GM18499 (cell line): ENCODE results near the gene EEF1AKMT3.

Source experiments
- ATAC-seq: cut with Tn5 transposase; IDR thresholded peaks from one replicate; pipeline ENCODE4 v1.9.1; 2021; ENCODE audit warnings: moderate number of reproducible peaks; ENCODE audit not compliant: insufficient read depth, unreplicated experiment

The EEF1AKMT3 gene

DNA sequence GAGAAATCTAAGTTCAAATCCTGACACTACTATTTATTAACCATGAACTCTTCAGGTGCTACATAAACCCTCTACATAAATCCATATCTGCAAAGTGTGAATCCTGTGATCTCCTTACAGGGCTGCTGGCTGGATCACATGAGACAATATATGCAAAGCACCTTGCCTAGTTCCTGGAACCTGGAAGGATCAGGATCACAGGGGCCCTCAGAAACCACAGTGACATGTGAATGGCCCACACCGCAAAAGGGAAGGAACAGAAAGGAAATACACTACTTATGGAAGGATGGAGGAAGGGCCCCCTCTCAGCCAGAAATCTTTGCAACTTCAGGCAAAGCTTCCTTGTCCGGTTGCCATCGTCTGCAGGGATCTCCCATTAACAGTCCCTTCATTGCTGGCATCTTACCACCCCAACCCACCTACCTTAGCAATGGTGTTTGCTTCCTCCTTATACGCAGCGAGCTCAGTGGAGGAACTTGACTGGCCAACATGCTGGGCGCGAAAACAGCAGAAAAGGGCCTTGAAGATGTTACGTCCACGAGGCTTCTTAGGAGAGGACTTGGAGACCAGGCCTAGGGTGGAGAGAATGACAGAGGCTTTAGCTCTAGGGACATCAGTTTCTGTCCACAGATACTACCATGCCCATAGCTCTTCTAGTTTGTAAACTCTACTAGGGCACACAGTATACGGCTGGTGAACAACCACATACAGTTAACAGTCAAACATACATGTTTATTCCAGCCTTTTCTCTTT is 56.8 kb downstream of the EEF1AKMT3 start:
- ATAC-seq, result no peak

DNA sequence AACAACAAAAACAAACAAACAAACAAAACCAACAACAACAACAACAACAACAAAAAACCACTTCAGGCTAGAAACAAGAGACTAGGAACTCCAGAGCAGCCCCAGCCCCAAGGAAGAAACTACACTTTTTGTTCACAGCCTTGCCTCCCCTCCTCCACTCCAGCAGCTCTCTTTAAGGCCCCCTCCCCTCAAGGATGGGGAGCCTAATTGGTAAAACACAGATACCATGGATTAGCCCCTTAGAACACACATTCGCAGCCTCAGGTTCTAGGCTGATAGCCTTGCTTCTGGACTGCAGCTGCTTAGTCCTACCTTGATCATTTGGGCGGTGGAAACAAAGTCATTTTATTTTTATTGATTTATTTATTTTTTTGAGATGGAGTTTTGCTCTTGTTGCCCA is 58.0 kb downstream of the EEF1AKMT3 start:
- ATAC-seq, result no peak
